Neural progenitor cell (in vitro differentiated cells): Measurements from ENCODE around the gene TIPRL. TPM values are rescaled to one million over a fixed set of nuclear protein-coding genes. Genes with fewer than 3 reads are reported as not detected.
A peak's percentile ranks its signal among the peaks of the same experiment; 100 is the strongest.

Experiments
- DNase-seq: peaks from one replicate; pipeline ENCODE4 v3.0.0-alpha.2; 2016; ENCODE audit warnings: low spot score
- H2AFZ ChIP-seq: fragments of 200-600 bp; sonication (generic); replicated peaks from 2 replicates; pipeline ENCODE4 v1.6.1; 2016; ENCODE audit warnings: antibody characterized with exemption
- H3F3A ChIP-seq: fragments of 200-600 bp; sonication (generic); 2 replicates; pipeline ENCODE4 v1.6.1; 2016; ENCODE audit warnings: antibody characterized with exemption, low read depth
- H3K27ac ChIP-seq: fragments of 200-600 bp; sonication (generic); 2 replicates; pipeline ENCODE4 v1.5.1; 2016; ENCODE audit warnings: mild to moderate bottlenecking
- H3K27me3 ChIP-seq: fragments of 200-600 bp; sonication (generic); 2 replicates; pipeline ENCODE4 v1.6.1; 2016; ENCODE audit warnings: mild to moderate bottlenecking, moderate library complexity
- H3K36me3 ChIP-seq: fragments of 200-600 bp; sonication (generic); 2 replicates; pipeline ENCODE4 v1.5.1; 2016
- H3K4me1 ChIP-seq: fragments of 200-600 bp; sonication (generic); 2 replicates; pipeline ENCODE4 v1.6.1; 2016; ENCODE audit warnings: mixed run types
- H3K4me2 ChIP-seq: fragments of 200-600 bp; sonication (generic); 2 replicates; pipeline ENCODE4 v1.6.1; 2016
- H3K4me3 ChIP-seq: fragments of 200-600 bp; sonication (generic); 2 replicates; pipeline ENCODE4 v1.5.1; 2016
- H3K79me2 ChIP-seq: fragments of 200-600 bp; sonication (generic); 2 replicates; pipeline ENCODE4 v1.6.1; 2016; ENCODE audit warnings: low read depth
- H3K9ac ChIP-seq: fragments of 200-600 bp; sonication (generic); 2 replicates; pipeline ENCODE4 v1.6.1; 2016
- H3K9me3 ChIP-seq: fragments of 200-600 bp; sonication (generic); 2 replicates; pipeline ENCODE4 v1.5.1; 2016; ENCODE audit warnings: low read depth
- H4K20me1 ChIP-seq: fragments of 200-600 bp; sonication (generic); 2 replicates; pipeline ENCODE4 v1.6.1; 2016; ENCODE audit warnings: low read depth
- H3K27ac Mint-ChIP-seq: 3 replicates; pipeline ENCODE4 v1.8.0; 2021; ENCODE audit warnings: mixed read lengths
- H3K27me3 Mint-ChIP-seq: 2 replicates; pipeline ENCODE4 v1.8.0; 2022; ENCODE audit warnings: low read depth, mild to moderate bottlenecking, inconsistent platforms, moderate library complexity, mixed read lengths; ENCODE audit not compliant: insufficient read depth
- H3K36me3 Mint-ChIP-seq: 3 replicates; pipeline ENCODE4 v1.8.0; 2021; ENCODE audit warnings: mixed read lengths
- H3K4me1 Mint-ChIP-seq: 3 replicates; pipeline ENCODE4 v1.8.0; 2021; ENCODE audit warnings: mixed read lengths
- H3K4me3 Mint-ChIP-seq: 3 replicates; pipeline ENCODE4 v1.8.0; 2021; ENCODE audit warnings: mild to moderate bottlenecking, moderate library complexity, mixed read lengths
- H3K9me3 Mint-ChIP-seq: 3 replicates; pipeline ENCODE4 v1.8.0; 2020; ENCODE audit warnings: mixed read lengths
- CTCF ChIP-seq: fragments of 200-600 bp; sonication (generic); IDR thresholded peaks from 2 replicates; pipeline ENCODE4 v1.5.1; 2017; ENCODE audit warnings: antibody characterized with exemption, mild to moderate bottlenecking
- EZH2 ChIP-seq: fragments of 200-600 bp; sonication (generic); IDR thresholded peaks from 2 replicates; pipeline ENCODE4 v1.6.1; 2017; ENCODE audit warnings: antibody characterized with exemption, mild to moderate bottlenecking, moderate library complexity
- EZH2phosphoT487 ChIP-seq: fragments of 200-600 bp; sonication (generic); IDR thresholded peaks from 2 replicates; pipeline ENCODE4 v1.6.1; 2017; ENCODE audit warnings: antibody characterized with exemption
- total RNA-seq: library from RNA; depleted of rRNA; stranded (reverse); fragments of >200 nt; gene quantifications from 2 replicates; pipeline ENCODE4 v1.2.3, GENCODE V29; 2015; ENCODE audit warnings: low replicate concordance

Gene TIPRL
- total RNA-seq = 28.1 and 52.9 TPM in 2 replicates

DNA sequence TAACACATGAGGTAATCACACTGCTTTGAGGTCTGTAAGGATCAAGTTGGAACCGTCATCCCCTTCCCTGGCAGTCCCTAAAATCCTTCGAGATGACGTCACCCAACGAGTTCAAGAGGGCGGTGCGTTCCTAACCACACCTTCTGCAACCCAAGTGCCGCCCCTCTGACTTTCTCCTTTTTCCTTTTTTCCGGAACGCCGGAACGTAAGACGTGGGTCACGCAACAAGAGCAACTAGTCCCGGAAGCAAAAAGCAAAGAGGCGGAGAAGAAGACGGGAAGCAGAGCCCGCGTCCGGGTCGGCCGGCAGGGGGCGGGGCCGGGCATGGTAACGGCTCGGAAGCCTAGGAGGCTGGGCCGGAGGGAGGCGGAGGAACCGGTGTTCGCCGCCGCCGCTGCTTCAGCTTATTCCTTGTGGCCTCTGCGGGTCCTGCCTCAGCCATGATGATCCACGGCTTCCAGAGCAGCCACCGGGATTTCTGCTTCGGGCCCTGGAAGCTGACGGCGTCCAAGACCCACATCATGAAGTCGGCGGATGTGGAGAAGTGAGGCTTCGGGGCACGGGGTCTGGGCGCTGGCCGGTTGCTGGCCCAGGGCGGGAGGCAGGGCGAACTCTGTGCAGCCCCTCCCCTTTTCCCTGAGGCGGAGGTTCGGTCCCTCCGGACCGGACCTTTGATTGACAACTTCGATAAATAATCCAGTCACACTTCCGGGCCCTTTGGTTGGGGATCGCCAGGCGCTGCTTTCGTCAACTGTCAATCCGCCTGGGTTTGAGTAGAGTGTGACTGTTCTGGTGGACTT, at the start of gene TIPRL:
Gene TIPRL (plus strand): TSS at position 325 of the 800 bp plus-strand sequence. CDS start 116 bp downstream, at position 441.
- H3K4me3 Mint-ChIP-seq = no peak within 1 kb of the TSS
- DNase-seq = peak; percentile 97

GRCh38 chr1:168129933-168130332, 48.8 kb upstream of the TIPRL start:
- Histone ChIP-seq H3K4me3 (no peak overlapping the region), H3K27ac (no peak overlapping the region), H2AFZ (no peak overlapping the region), H3K36me3 (peaks cover 8% of the 10 kb centered on the region), H3K4me1 (peaks cover 22% of the 10 kb centered on the region), H4K20me1 (peaks cover 40% of the 10 kb centered on the region), H3F3A (no peaks in the 10 kb centered on the region), H3K79me2 (peaks cover 97% of the 10 kb centered on the region), H3K4me2 (no peak overlapping the region), H3K9me3 (no peaks in the 10 kb centered on the region), H3K9ac (no peak overlapping the region), H3K27me3 (no peaks in the 10 kb centered on the region)
- no peak for TF ChIP-seq CTCF
- no peak for TF ChIP-seq EZH2
- TF ChIP-seq EZH2phosphoT487 = no peak
- peaks cover 9% of the 10 kb centered on the region for H3K27me3 Mint-ChIP-seq
- peaks cover 56% of the 10 kb centered on the region for H3K36me3 Mint-ChIP-seq
- peaks cover 8% of the 10 kb centered on the region for H3K9me3 Mint-ChIP-seq
- peaks cover 14% of the 10 kb centered on the region for H3K4me1 Mint-ChIP-seq
- no peak overlapping the region for H3K4me3 Mint-ChIP-seq
- no peak for DNase-seq
- H3K27ac Mint-ChIP-seq = no peak overlapping the region

More for the DNA sequence above, at the start of gene TIPRL:
- H3K36me3 ChIP-seq = no peaks in the 10 kb centered on the region
- peaks cover 9% of the 10 kb centered on the region for H3K4me1 ChIP-seq
- Mint-ChIP-seq H3K9me3 (peaks cover 2% of the 10 kb centered on the region), H3K36me3 (no peaks in the 10 kb centered on the region), H3K4me1 (no peaks in the 10 kb centered on the region), H3K27ac (no peak within 1 kb of the TSS), H3K27me3 (peaks cover 7% of the 10 kb centered on the region)
- peak within 1 kb of the TSS; percentile 94 for H2AFZ ChIP-seq
- TF ChIP-seq EZH2phosphoT487 (no peak), EZH2 (no peak), CTCF (peak; percentile 74)
- no peaks in the 10 kb centered on the region for H3K27me3 ChIP-seq
- no peaks in the 10 kb centered on the region for H3K9me3 ChIP-seq
- H3K9ac ChIP-seq = peak within 1 kb of the TSS; percentile 63
- peaks cover 43% of the 10 kb centered on the region for H3K79me2 ChIP-seq
- no peaks in the 10 kb centered on the region for H4K20me1 ChIP-seq
- H3K4me2 ChIP-seq = peak within 1 kb of the TSS; percentile 92
- H3K4me3 ChIP-seq = peak within 1 kb of the TSS; percentile 67
- peaks cover 18% of the 10 kb centered on the region for H3F3A ChIP-seq
- H3K27ac ChIP-seq = peak within 1 kb of the TSS; percentile 87

DNA sequence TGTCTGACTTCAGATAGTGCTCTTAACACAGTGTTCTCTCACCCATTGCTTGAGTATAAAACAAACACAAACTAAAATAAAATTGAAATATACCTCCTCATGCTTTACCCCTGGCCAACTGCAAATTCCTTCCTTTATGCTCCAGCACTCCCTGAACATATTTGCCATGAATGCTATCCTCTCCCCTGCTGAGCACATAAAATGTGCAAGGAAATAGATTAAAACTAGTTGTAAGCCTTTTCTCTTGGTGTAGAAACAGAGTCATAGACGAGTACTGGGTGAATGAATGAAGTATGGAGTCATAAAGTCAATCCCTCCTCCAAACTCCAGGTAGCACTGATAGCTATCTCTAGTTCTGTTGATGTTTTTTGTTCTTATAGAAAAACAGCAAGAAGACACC, 44.6 kb upstream of the TIPRL start:
- Histone ChIP-seq H3K4me1 (peaks cover 41% of the 10 kb centered on the region), H3K36me3 (no peaks in the 10 kb centered on the region), H3K79me2 (peaks cover 70% of the 10 kb centered on the region), H3K9me3 (no peaks in the 10 kb centered on the region), H3K27ac (no peak overlapping the region), H3K4me3 (peak overlapping the region; percentile 13), H3K9ac (no peak overlapping the region), H3K4me2 (peak overlapping the region; percentile 96), H3F3A (peaks cover 22% of the 10 kb centered on the region), H2AFZ (no peak overlapping the region), H3K27me3 (no peaks in the 10 kb centered on the region), H4K20me1 (peaks cover 46% of the 10 kb centered on the region)
- TF ChIP-seq CTCF (no peak), EZH2 (no peak), EZH2phosphoT487 (no peak)
- peaks cover 10% of the 10 kb centered on the region for H3K27me3 Mint-ChIP-seq
- peak overlapping the region; percentile 98 for H3K4me3 Mint-ChIP-seq
- H3K9me3 Mint-ChIP-seq = no peaks in the 10 kb centered on the region
- no peak overlapping the region for H3K27ac Mint-ChIP-seq
- peaks cover 31% of the 10 kb centered on the region for H3K4me1 Mint-ChIP-seq
- no peak for DNase-seq
- H3K36me3 Mint-ChIP-seq = peaks cover 29% of the 10 kb centered on the region
